Heart right ventricle (tissue), 16 donors: Measurements from ENCODE around the gene C3orf20. TPM values are rescaled to one million over a fixed set of nuclear protein-coding genes. Genes with fewer than 3 reads are reported as not detected.

Source experiments
- ATAC-seq, 8 donors: fragments of 200-7000 bp; cut with Tn5 transposase; one replicate each; pipeline ENCODE4 v1.9.1; 2020; ENCODE audit warnings: mild to moderate bottlenecking in 8 of 8, moderate library complexity in 8 of 8, moderate number of reproducible peaks in 1 of 8
- DNase-seq, 2 donors: peaks; one replicate each; pipeline ENCODE4 v3.0.0-alpha.2; 2020
- H3K27ac ChIP-seq, 10 donors: fragments of 200-600 bp; sonication (generic) in 2 of 10; one replicate each; pipeline versions ENCODE4 v1.5.0 to v1.8.0; 2020 to 2022; ENCODE audit warnings: mild to moderate bottlenecking in 3 of 10
- H3K27me3 ChIP-seq, 7 donors: fragments of 200-600 bp; one replicate each; pipeline ENCODE4 v1.8.0; 2021 to 2022; ENCODE audit warnings: mild to moderate bottlenecking in 2 of 7
- H3K36me3 ChIP-seq, 9 donors: fragments of 200-600 bp; sonication (generic) in 1 of 9; one replicate each; pipeline versions ENCODE4 v1.5.0 to v1.8.0; 2020 to 2022; ENCODE audit warnings: mild to moderate bottlenecking in 2 of 9
- H3K4me1 ChIP-seq, 9 donors: fragments of 200-600 bp; sonication (generic) in 1 of 9; one replicate each; pipeline versions ENCODE4 v1.5.0 to v1.8.0; 2020 to 2022; ENCODE audit warnings: mild to moderate bottlenecking in 4 of 9
- H3K4me3 ChIP-seq, 10 donors: fragments of 200-600 bp; sonication (generic) in 2 of 10; one replicate each; pipeline versions ENCODE4 v1.5.0 to v1.8.0; 2020 to 2022; ENCODE audit warnings: mild to moderate bottlenecking in 7 of 10, moderate library complexity in 2 of 10
- H3K9me3 ChIP-seq, 11 donors: fragments of 200-600 bp in 10 of 11; sonication (generic) in 2 of 11; one replicate each; pipeline versions ENCODE4 v1.5.0 to v1.8.0; 2013 to 2022; ENCODE audit warnings: mild to moderate bottlenecking in 2 of 11, control low read depth in 1 of 11, moderate library complexity in 1 of 11
- CTCF ChIP-seq, 9 donors: fragments of 200-600 bp; sonication (generic) in 2 of 9; IDR thresholded peaks; one replicate each; pipeline versions ENCODE4 v1.5.0 to v1.8.0; 2021 to 2022; ENCODE audit warnings: antibody characterized with exemption in 9 of 9, mild to moderate bottlenecking in 5 of 9, moderate library complexity in 1 of 9
- WGBS, 2 donors: extraction: QIAGEN DNeasy Blood & Tissue Kit; methylation state at CpG; one replicate each; pipeline ENCODE4 v1.1.7; 2013; ENCODE audit warnings: inconsistent platforms in 1 of 2; 5-methylcytosine and 5-hydroxymethylcytosine counted together
- intact Hi-C, 10 donors: fragments of 100-400 bp; cut with DNase I; formaldehyde crosslinking; loops; one replicate each; pipeline versions ENCODE4 v1.11.1 to v1.14.2; 2022
- polyA plus RNA-seq, 2 donors: library from polyadenylated mRNA; stranded (reverse); fragments of 200-250 nt; gene quantifications; one replicate each; pipeline ENCODE4 v1.2.3, GENCODE V29; 2013
- total RNA-seq, 10 donors: library from RNA; stranded (reverse); fragmentation: NEBNext Ultra II Directional in 3 of 10; extraction: Animal tissue kit (Norgen Biotek cat#: 25700) in 3 of 10; gene quantifications; one replicate each; pipeline versions ENCODE4 v1.2.1 to v1.2.4, GENCODE V29; 2021 to 2023
- donor health status: Arrhythmogenic right ventricular cardiomyopathy.
- donor health status: ischemic (EF 13 %, LVEDD 7.1; RV severe dilation, severe dysfunction).
- donor health status: healthy with polysubstance abuse.
- donor health status: DM: no; HTN: yes; CAD: no.
- donor health status: DM: no; HTN: no; CAD: no.
- donor health status: ischemic (EF 25% LVEDD 6.9; RV normal size, moderate dysfunction).
- donor health status: ischemic (EF 25% LVEDD 5.7; RV mildly dilated, moderate dysfunction).
- donor health status: healthy.
- donor health status: DM: yes; HTN: yes; CAD: no.
- donor health status: Ischemic cardiomyopathy.
- donor health status: ischemic (EF 35%, LVEDD 5.7; RV mildly dilated, moderate dysfunction).
- donor health status: nonischemic (EF 11% LVEDD 7.7; RV severe dilation, severe dysfunction).
- donor health status: DM: yes; HTN: yes; CAD: no.
- donor health status: PGD.
- donor health status: ischemic (EF 29% LVEDD 5.4; RV normal size, mild dysfunction).
- donor health status: nonischemic (EF 23%, LVEDD 6.1; RV moderate dilation, normal function).

Gene C3orf20
- total and polyA plus RNA-seq, 12 donors, result 0.10 to 0.36 (median 0.16) TPM; not detected in 7

GRCh38 chr3:14698601-14699244 lies 23.8 kb downstream of the C3orf20 start:
- peaks cover 0 to 4% (median 0%) of the 10 kb centered on the region in 11 donors for H3K9me3 ChIP-seq
- intact Hi-C loops, result no loop called here
- 94 to 98% methylated on average over 1 of the region's 1 CpG for WGBS, 2 donors
- no peak overlapping the region for H3K4me3 ChIP-seq
- H3K36me3 ChIP-seq, result no peaks in the 10 kb centered on the region
- no peaks in the 10 kb centered on the region for H3K27me3 ChIP-seq
- DNase-seq (no peak), ATAC-seq (no peak)
- no peak for TF ChIP-seq CTCF (IDR thresholded peaks at IDR 0.05)
- H3K4me1 ChIP-seq, result peaks cover 0 to 2% (median 0%) of the 10 kb centered on the region in 9 donors
- no peak overlapping the region for H3K27ac ChIP-seq

- 22 to 56% methylated on average over 1 of the region's 1 CpG for WGBS, 2 donors
- Histone ChIP-seq H3K9me3 (no peaks in the 10 kb centered on the region), H3K36me3 (no peaks in the 10 kb centered on the region), H3K4me3 (no peak overlapping the region), H3K4me1 (peaks cover 0 to 2% (median 0%) of the 10 kb centered on the region in 9 donors), H3K27ac (no peak overlapping the region), H3K27me3 (no peaks in the 10 kb centered on the region)
- no peak for TF ChIP-seq CTCF (IDR thresholded peaks at IDR 0.05)
- DNase-seq (peak; percentile 39 to 58), ATAC-seq (peak; percentile 68 to 92 (median 80))
- intact Hi-C loops, result no loop called here
Measured at GRCh38 chr3:14699643-14700042, 24.7 kb downstream of the C3orf20 start.

- WGBS, 2 donors, result 63 to 64% methylated on average over 3 of the region's 3 CpGs
- TF ChIP-seq CTCF (IDR thresholded peaks at IDR 0.05), result no peak
- intact Hi-C loops, result no loop called here
- H3K4me1 ChIP-seq, result peaks cover 0 to 2% (median 0%) of the 10 kb centered on the region in 9 donors
- H3K27ac ChIP-seq, result no peak overlapping the region
- no peaks in the 10 kb centered on the region for H3K9me3 ChIP-seq
- no peaks in the 10 kb centered on the region for H3K27me3 ChIP-seq
- H3K4me3 ChIP-seq, result no peak overlapping the region
- no peak for ATAC-seq
- H3K36me3 ChIP-seq, result no peaks in the 10 kb centered on the region
- no peak for DNase-seq
Measured at GRCh38 chr3:14700891-14701290, 25.9 kb downstream of the C3orf20 start.

GRCh38 chr3:14701676-14702075 lies 26.7 kb downstream of the C3orf20 start:
- H3K27me3 ChIP-seq, result no peaks in the 10 kb centered on the region
- DNase-seq, result no peak
- H3K4me1 ChIP-seq, result peaks cover 0 to 2% (median 0%) of the 10 kb centered on the region in 9 donors
- no peak for TF ChIP-seq CTCF (IDR thresholded peaks at IDR 0.05)
- intact Hi-C loops, result no loop called here
- H3K36me3 ChIP-seq, result no peaks in the 10 kb centered on the region
- WGBS, 2 donors, result 85 to 89% methylated on average over 4 of the region's 4 CpGs
- H3K4me3 ChIP-seq, result no peak overlapping the region
- ATAC-seq, result no peak
- H3K27ac ChIP-seq, result no peak overlapping the region
- H3K9me3 ChIP-seq, result no peaks in the 10 kb centered on the region
